ENCODE data around the gene F2R.
"Not testable (repeated sequence)": the region's sequence is repeated elsewhere in the genome, so short reads cannot be mapped to it uniquely, and the experiment has no call there.

F2R gene

DNA sequence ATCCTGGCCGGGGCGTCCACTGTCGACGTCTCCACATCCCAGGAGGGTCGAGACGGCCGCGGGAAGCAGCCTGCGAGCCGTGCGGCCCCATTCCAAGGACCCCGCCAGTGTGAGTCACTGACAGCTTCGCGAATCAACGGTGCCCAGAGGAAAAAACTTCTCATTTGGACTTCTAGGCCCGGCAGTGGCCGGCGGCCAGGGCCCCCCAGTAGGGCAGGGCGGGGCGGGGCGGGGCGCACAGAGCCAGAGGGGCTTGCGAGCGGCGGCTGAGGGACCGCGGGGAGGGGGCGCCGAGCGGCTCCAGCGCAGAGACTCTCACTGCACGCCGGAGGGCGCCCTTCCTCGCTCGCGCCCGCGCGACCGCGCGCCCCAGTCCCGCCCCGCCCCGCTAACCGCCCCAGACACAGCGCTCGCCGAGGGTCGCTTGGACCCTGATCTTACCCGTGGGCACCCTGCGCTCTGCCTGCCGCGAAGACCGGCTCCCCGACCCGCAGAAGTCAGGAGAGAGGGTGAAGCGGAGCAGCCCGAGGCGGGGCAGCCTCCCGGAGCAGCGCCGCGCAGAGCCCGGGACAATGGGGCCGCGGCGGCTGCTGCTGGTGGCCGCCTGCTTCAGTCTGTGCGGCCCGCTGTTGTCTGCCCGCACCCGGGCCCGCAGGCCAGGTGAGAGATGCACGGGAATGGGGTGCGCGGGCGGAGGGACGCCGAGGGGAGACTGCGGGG is at the start of gene F2R:
F2R (plus strand) TSS at position 391 of the 720 bp plus-strand sequence; CDS start at position 573, 182 bp downstream.
- DNase-seq (ENCODE audit: low read depth in 2 of 2): peak; percentile 28 to 35

GRCh38 chr5:76667495-76667894 is 48.4 kb upstream of the F2R start:
- no peak for DNase-seq (ENCODE audit: low read depth in 2 of 2)

DNA sequence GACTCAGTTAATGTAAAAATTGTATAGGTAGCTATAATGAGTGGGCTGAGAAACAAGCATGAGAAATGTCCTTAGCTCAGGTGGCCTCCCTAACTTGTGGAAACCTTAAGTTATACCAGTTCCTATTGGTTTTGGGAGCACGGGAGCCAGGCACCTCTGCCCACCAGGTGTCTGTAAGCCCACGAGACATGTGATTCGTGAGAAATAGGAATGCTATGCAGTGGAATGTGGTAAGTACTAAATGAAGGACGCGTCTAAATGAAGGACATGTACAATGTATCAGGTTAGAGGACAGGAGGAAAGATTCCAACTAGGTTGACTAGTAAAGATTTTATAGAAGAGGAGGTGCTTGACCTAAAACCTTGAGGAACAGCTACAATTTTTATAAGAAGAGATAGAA is 46.7 kb upstream of the F2R start:
- no peak for DNase-seq (ENCODE audit: low read depth in 2 of 2)

- DNase-seq (ENCODE audit: low read depth in 2 of 2): no peak
Measured at GRCh38 chr5:76670508-76670907, 45.4 kb upstream of the F2R start.

GRCh38 chr5:76672242-76672641 is 43.7 kb upstream of the F2R start:
- DNase-seq (ENCODE audit: low read depth in 2 of 2): no peak

DNA sequence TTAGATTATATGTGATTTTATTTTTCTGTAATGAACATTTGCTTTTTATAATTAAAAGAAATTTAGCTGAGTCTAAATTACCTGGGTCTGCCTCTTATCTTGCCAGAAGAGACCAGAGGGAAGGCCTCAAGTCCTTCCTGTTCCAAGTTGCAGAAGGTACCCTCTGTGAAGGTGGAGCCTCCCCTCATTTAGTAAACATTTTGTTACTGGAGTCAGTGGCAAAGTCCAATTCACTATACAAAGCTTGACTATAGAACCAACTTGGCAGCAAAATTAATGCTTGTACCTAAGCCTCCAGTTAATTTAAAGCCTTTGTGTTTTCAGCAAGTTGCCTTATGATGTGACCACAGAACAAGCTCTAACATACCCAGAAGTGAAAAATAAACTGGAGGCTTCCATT is 42.8 kb upstream of the F2R start:
- DNase-seq (ENCODE audit: low read depth in 2 of 2): no peak

GRCh38 chr5:76674330-76675066 is 41.4 kb upstream of the F2R start:
- DNase-seq (ENCODE audit: low read depth in 2 of 2): no peak

DNA sequence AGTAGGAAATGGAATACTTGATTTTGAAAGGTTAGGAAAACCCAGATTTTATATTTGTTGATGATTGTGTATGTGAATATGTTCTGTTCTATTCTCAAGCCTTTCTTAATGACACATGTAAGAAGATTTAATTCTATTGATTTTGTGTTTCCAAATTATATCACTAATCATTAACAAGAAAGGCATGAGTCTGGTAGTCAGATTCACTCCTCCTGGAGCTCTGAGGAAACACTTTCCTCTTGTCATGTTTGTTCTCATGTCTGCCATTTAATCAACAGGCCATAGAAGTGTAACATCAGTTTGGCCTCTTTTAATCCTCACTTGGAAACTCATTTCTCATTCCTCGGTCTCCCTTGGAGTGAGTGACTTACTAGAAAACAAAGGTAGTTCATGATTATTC is 40.6 kb upstream of the F2R start:
- no peak for DNase-seq (ENCODE audit: low read depth in 2 of 2)

DNA sequence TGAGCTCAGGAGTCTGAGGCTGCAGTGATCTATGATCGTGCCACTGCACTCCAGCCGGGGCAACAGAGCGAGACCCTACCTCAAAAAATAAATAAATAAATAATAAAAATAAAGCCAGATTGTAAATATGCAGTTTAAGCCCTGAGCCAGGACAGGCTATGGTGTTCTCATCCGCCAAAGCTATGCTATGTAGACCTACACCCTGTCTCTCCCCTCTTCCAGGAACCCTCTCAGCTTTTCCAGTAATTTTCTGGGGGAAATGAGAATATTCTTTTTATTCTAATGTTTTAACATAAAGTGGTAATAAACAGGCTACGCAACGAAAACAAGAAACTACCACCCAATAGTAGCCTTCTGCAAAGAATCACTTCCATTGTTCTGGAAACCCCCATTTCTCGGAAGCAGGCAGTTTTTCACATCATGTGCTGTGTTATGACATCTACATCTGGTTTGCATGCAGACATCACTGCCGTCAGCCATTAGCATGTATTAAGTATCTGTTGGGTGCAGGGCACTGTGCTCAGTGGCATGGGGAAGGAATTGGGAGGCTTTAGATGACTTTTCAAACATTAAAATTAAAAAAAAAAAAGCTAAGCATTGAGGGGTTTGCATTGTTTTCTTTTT is 38.0 kb upstream of the F2R start:
- no peak for DNase-seq (ENCODE audit: low read depth in 2 of 2)

DNA sequence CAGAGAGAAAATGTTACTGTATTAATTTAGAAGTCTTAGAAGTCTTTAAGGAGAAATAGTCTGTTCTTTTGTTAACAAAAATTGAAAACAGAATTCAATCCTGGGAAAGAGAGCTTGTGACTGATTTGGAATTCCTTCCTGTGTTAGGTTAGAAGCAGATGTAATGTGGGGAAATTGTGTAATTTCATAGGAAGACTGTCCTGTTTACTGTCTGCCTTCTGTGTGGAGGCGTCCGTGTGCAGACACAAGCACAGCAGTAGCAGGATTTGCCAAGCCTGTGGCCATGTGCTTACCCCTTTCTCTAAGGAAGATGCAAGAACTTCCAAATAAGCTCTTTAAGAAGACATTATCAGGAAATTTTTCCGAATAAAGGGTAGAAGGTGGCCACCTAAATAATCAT is 36.7 kb upstream of the F2R start:
- no peak for DNase-seq (ENCODE audit: low read depth in 2 of 2)

- not testable (repeated sequence) for DNase-seq (ENCODE audit: low read depth in 2 of 2)
Measured at GRCh38 chr5:76680826-76681225, 35.1 kb upstream of the F2R start.

DNA sequence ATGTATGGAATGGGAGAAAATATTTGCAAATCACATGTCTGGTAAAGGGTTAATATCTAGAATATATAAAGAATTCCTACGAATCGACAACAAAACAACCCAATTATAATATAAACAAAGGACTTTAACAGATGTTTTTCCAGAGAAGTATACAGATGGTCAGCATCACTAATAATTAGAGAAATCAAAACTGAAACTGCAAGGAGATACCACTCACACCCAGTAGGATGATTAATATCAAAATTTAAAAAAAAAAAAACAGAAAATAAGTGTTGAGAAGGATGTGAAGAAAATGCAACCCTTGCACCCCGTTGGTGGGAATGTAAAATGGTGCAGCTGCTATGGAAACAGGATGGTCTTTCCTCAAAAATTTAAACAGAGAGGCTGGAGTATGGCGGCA is 34.6 kb upstream of the F2R start:
- no peak for DNase-seq (ENCODE audit: low read depth in 2 of 2)

DNA sequence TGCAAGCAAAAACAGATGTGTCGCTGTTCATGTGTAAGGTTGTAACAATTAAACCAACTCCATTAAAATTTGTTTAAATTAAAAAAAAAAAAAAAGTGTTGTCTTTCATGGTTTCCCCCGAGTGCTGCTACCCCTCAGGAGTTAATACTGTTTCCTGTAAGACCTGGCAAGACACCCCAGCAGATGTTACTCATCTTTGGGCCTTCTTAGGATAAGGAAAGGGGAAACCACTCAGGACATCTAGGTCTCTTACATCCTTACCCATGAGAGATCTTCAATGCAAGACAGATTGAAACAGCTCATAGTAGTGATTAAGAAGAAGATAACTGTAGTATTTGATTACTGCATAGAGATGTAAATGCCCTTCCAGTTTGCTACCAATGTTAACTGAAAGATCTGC is 33.5 kb upstream of the F2R start:
- no peak for DNase-seq (ENCODE audit: low read depth in 2 of 2)

DNA sequence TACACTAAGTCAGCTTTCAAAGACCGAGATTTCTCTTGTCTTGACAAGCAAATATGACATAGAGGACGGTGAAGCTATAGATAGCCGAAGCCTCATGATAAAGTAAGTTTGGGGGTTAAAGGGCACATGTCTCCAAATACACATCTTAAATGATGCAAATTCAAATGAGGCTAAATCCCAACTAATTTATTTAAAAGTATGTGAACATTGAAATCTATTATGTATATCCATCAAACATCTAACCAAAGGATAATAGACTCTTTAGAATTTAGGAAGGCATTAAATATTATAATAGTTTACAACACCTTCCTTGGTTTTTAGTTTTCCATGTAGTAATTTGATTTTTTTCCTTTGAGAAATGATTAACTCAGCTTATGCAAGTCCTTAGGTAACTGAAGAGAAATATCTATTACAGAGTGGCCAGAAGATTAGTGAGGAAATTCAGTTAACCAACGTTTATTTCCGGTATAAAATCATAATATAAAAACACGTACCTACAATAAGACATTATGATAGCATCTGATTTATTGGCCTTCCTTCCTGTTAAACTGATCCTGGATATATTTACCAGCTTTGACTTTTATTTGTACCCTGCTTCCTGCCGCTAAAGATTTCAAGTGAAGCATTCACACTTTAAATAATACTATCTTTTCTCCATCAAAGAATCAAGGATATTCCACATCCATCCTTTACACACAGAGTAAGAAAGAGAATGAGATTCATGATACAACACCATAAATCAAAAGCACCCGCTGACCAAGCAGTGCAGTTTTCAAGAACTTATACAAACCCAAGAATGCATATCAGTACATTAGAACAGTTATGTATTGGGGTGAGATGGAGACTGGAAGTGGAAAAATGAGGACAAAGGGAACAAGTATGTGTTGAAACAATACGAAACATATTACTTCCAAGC is 31.9 kb upstream of the F2R start:
- no peak for DNase-seq (ENCODE audit: low read depth in 2 of 2)

GRCh38 chr5:76684756-76685519 is 31.0 kb upstream of the F2R start:
- DNase-seq (ENCODE audit: low read depth in 2 of 2): no peak

DNA sequence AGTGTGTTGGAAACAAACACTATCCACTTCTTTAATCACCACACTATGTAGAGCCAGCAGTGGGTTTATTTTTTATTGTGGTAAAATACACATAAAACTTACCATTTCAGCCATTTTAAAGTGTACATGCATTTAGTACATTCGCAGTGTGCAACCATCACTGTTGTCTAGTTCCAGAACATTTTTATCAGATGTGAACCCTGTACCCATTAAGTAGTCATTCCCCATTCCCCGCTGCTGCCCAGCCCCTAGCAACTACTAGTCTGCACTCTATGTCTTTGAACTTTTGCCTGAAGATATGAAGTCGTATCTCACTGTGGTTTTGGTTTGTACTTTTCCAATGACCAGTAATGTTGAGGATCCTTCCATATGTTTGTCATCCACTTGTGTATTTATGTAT is 30.2 kb upstream of the F2R start:
- no peak for DNase-seq (ENCODE audit: low read depth in 2 of 2)

GRCh38 chr5:76688212-76688611 is 27.7 kb upstream of the F2R start:
- DNase-seq (ENCODE audit: low read depth in 2 of 2): no peak

DNA sequence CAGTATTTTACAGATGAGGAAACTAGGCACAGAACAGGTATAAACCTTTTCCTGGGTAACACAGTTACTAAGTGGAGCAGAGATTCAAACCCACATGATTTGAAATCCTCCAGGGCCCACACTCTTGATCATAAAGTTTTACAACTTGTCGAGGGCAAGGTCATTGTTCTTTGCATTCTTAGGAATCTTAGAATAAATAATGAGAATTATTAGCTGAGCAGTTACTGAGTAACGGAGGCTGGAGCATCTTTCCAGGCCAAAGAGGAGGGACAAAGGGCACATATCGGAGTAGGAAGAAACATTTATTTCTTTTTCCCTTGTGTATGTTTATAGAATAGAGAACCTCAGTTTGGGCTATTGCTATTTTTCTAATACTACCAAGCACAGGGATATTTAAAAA is 27.1 kb upstream of the F2R start:
- no peak for DNase-seq (ENCODE audit: low read depth in 2 of 2)

GRCh38 chr5:76689321-76690036 is 26.4 kb upstream of the F2R start:
- no peak for DNase-seq (ENCODE audit: low read depth in 2 of 2)

- no peak for DNase-seq (ENCODE audit: low read depth in 2 of 2)
Measured at GRCh38 chr5:76690037-76690679, 25.8 kb upstream of the F2R start.

All from stimulated activated CD4-positive, alpha-beta T cell treated with anti-CD3 and anti-CD28 coated beads, Interleukin-1b, Interleukin-23, amount 100 ng/mL, for 4 hours (primary cell).